HuH-7.5 (cell line): Measurements from ENCODE around the gene FBXL7.

ENCODE experiments used
- DNase-seq: peaks from one replicate; pipeline ENCODE4 v3.0.0; 2011; ENCODE audit warnings: low spot score

Gene FBXL7

DNA sequence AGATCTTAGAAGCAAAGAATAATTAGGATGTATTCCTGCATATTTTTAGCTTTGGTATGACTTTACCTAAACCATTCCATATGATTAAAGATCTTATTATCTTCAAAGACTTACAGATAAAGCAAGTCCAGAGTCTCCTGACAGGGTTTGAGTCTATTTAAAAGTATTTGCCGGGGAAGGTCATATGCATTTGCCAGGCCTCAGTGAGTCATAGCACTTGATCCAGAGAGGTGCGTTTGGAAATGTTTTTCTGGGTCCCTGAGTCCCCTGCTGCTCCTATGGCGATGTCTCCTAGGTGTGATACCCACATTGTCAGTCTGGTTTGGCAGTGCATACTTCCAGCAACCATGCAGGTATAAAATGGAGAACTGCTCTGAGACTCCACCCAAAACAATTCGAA, 217.0 kb downstream of the FBXL7 start:
- no peak for DNase-seq

DNA sequence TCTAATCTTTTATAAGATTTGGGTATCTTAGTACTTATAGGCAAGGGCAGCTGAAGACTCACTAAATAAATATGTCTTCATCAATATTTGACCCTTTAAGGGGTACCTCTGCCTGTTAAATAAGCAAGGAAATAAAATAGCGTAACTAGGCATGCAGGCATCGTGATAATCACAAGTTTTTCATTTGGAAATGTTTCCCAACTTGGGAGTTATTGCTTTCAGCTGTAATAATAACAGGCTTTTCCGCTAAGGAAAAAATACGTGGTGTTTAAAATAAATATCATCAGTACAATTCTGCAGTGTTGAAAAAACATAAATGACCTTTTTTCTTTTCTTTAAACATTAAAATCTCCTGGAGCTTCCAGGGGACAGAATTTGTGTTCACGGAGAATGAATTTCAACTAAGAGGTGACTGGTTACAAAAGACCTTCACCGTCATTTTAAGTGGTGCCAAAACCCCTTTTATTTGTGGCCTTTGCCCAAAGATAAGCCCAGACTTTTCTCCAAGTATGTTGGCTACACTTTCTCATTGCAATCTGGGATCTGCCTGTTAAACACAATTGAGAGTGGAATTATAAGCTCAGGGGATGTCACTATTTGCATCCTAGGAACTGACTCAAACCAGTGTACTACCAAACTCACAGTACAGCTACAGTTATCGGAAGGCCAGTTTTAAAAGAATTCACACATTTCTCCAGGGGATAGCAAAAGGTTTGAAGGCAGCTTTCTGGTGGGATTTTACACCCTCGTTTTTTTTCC, 218.6 kb downstream of the FBXL7 start:
- DNase-seq: no peak

- DNase-seq: no peak
These were observed 219.8 kb downstream of the FBXL7 start for GRCh38 chr5:15719784-15720183.

- no peak for DNase-seq
These were observed 220.5 kb downstream of the FBXL7 start for GRCh38 chr5:15720515-15720914.

DNA sequence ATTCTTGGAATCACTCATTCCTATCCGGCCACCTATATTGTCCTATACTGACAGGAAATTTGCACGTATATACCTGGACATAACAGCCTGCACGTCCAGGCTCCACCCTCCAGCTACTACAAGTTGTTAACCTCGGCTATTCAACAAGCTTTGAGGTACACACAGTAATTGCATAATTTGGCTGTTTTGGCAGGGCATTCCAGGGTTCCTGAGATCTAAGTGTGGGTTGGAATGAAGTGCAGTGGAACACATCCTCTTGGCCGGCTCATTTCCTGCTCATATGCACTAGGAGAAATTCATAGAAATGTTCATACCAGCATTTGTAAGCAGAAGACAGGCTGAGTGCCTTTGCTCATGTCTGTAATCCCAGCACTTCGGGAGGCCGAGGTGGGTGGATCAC, 222.3 kb downstream of the FBXL7 start:
- no peak for DNase-seq

- no peak for DNase-seq
These were observed 227.4 kb downstream of the FBXL7 start for GRCh38 chr5:15727375-15727774.

DNA sequence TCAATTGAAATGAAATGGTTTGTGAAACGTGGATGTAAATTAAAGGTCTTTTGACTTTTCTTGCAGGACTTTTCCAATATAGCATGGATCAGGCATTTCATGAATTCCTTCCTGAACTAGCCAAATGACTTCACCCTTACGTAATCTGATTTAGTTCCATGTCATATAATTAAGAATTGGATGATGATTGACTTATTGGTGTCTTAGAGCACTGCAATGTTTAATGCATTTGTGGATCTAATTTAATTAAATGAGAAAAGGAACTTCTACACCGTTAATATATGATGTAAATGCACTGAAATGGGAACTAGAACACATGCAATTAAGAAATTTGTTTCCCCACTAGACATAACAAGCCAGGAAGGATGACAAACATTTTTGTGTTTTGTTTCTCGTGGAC, 228.8 kb downstream of the FBXL7 start:
- DNase-seq: no peak

GRCh38 chr5:15731699-15732098, 231.7 kb downstream of the FBXL7 start:
- no peak for DNase-seq

- DNase-seq: no peak
These were observed 234.1 kb downstream of the FBXL7 start for GRCh38 chr5:15734058-15734457.

- no peak for DNase-seq
These were observed 237.2 kb downstream of the FBXL7 start for GRCh38 chr5:15737036-15737821.

GRCh38 chr5:15737871-15738664, 238.1 kb downstream of the FBXL7 start:
- DNase-seq: no peak

DNA sequence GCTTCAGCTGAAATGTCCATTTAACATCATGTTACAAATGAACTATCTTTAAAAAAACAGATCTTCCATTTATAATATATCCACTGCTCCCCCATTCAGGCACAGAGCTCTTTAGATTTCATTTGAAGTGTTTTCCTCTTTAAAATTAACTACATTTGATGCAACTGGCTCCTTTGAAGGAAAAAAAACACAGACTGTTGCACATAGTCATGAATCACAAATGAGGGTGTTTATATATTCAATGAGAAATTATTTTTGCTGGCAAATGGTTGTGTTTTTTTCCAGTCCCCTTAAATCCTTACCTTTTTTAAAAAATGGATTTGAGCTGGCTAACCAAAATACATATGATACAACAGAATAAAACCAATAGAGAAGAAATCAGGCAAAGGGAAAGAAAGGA, 240.4 kb downstream of the FBXL7 start:
- DNase-seq: no peak

DNA sequence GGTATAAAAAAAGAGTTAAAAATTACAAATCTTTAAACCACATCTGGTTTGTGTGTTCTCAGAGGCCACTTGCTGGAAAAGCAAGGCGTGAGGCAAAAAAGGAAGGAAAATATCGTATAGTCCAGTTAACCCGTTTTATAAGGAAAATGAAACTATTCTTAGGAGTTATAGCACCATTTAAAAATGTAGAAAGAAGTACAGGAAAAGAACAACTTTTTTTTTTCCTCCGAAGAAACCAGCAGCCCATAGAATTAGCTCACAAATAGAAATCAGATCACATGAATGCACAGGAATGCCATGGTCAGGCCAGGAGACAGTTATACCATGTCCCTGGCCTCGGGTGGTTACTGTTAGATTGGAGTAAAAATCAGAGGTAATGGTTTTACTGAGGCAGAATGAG, 241.6 kb downstream of the FBXL7 start:
- DNase-seq: no peak

DNA sequence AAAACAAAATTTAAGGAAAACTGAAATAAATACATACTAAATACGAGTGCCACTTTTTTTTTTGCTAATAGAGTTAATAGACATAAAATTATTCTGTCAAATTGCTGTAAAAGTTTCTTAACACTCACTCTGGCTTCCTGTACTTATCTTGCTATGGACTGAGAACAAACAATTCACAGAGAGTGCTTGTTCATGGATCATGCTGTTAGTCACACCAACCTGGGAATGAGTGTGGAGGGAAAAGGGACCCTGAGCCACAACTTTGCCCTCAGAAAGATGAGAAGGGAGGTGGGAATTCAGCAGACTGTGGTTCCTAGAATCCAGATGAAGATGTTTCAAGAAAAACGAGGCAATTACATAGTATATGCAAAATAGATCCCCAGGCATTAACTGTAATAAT, 246.9 kb downstream of the FBXL7 start:
- no peak for DNase-seq

DNA sequence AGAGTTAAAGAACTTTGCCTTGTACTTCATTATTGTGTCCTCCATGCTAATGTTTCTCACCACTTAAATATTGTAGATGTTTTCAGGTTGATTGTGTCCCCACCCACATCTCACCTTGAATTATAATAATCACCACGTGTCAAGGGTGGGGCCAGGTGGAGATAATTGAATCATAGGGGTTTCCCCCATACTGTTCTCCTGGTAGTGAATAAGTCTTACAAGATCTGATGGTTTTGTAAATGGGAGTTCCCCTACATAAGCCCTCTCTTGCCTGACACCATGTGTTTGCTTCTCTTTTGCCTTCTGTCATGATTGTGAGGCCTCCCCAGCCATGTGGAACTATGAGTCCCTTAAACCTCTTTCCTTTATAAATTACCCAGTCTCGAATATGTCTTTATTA, 248.3 kb downstream of the FBXL7 start:
- no peak for DNase-seq

DNA sequence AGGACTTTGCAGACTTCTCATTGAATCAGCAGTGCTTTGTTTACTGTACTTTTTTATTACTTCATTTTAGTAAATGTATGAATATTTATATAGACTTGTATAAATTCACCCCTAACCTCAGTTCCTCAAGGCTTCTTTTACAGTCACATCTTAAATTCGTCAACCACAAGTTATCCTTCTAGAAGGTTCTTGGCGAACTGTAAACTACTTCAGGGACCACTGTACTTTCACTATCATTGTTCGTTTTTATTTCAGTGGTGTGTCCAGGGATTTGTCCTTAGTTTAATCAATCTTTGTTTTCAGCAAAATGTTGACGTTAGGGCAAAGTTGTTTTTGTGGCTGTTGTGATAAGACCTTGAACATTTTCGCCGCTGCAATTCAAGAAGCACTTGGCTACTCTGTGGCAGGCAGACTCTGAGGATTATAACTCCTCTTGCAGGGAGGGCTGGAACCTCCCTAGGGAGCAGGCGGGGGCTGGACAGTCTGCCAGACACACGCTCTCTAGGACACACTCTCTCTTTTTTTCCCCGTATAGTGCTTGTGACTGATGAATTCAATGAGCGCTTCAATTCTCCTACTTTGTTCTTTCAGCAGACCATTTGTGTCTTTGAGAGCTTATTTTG, 252.8 kb downstream of the FBXL7 start:
- no peak for DNase-seq

- DNase-seq: no peak
These were observed 253.8 kb downstream of the FBXL7 start for GRCh38 chr5:15753752-15754151.

GRCh38 chr5:15757103-15757502, 257.1 kb downstream of the FBXL7 start:
- DNase-seq: no peak

DNA sequence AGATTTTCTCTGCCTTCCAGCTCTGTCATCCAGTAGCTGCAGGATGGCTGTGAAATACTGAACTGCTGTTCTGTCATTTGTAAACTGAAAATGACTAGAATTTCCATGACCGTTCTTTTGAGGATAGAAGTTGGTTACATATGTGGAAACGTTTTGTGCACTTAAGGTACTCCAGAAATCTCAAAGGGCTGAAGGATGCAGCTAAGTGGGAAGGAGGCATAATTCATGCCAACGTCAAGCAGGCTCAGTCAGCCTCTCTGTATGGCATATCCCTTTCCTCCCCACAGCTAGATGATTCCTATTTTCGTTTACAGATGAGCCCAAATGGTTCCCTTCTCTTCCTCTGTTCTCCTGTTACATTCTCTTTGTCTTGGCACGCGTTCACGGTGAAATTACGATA, 257.6 kb downstream of the FBXL7 start:
- no peak for DNase-seq

GRCh38 chr5:15762668-15763067, 262.7 kb downstream of the FBXL7 start:
- DNase-seq: no peak

GRCh38 chr5:15763754-15764153, 263.8 kb downstream of the FBXL7 start:
- no peak for DNase-seq

GRCh38 chr5:15768936-15769335, 269.0 kb downstream of the FBXL7 start:
- DNase-seq: no peak
